Epithelial cell of alveolus of lung (primary cell): ENCODE results near the gene LRRC15. TPM values are rescaled to one million over a fixed set of nuclear protein-coding genes. Genes with fewer than 3 reads are reported as not detected.

Experiments used
- total RNA-seq: library from RNA; depleted of rRNA; stranded (reverse); fragments of >200 nt; gene quantifications from 2 replicates; pipeline ENCODE4 v1.2.1, GENCODE V29; 2015

LRRC15 gene
- total RNA-seq, result not detected in 2 replicates

DNA sequence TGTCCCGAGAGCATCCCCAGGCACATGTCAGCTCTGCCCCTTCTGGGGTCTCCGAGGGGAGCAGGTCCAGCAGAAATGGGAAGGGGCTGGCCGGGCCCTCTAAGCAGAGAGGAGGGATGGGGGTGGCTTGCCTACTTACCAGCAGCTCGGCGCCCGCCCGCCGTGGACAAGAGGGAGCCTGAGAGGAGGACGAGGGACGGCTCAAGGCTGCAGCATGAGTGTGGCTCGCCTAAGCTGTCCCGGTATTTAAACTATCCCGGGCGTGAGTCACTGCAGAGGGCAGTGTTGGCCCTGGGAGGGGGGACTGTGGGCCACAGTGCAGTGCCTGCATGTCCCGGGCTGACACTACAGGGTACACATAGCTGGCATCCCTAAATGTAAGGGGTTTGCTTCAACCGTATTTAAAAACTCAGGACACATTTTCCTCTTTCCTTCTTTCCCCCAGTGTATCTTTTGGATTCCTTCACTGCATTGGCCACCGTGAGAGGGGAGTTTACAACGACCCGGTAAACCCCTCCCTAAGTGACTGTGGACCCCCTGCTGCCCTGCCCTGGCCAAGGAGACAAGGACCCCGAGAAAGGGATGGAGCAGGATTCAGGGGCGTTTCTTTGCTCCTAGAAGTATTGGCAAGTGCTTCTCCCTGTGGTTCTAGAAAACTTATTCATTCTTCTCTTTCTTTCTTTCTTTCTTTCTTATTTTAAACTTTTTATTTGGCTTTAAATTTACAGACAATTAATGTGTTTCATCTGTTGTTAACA, at the start of gene LRRC15:
LRRC15 (minus strand) TSS at position 222 of the 758 bp plus-strand sequence. CDS start 8,700 bp downstream, outside the sequence.

GRCh38 chr3:194399166-194399565, 29.6 kb upstream of the LRRC15 start, which contains the start of gene GP5:
TSS of gene GP5 (minus strand) at chr3:194399266. CDS start at chr3:194398282, 984 bp downstream.

GRCh38 chr3:194351080-194351672, 18.4 kb downstream of the LRRC15 start, which contains the start of gene CPN2:
TSS of gene CPN2 (minus strand) at chr3:194351328. CDS start at chr3:194342702, 8,626 bp downstream.

Other genes with a start within 250 kb of the LRRC15 start
- 2.2 and 29.2 TPM in 2 replicates for gene HES1, start 233.6 kb downstream of the LRRC15 start, total RNA-seq
- gene CPN2, start 18.4 kb downstream of the LRRC15 start, total RNA-seq, result not detected in 2 replicates
- 0.24 TPM in 1 of 2 replicates, not detected in the other for gene GP5, start 29.5 kb upstream of the LRRC15 start, total RNA-seq
- gene ATP13A3, start 117.3 kb upstream of the LRRC15 start, total RNA-seq, result 86.2 and 152 TPM in 2 replicates